DMS153 treated with DMSO at 0.1 percent for 48 hours (cell line): ENCODE data around the gene CFAP221.
"Not testable (repeated sequence)": the region's sequence is repeated elsewhere in the genome, so short reads cannot be mapped to it uniquely, and the experiment has no call there.

Experiments
- DNase-seq: peaks from one replicate; lab custom pipeline; 2025; ENCODE audit not compliant: unreplicated experiment; lab: John Stamatoyannopoulos, UW

CFAP221 gene

GRCh38 chr2:119583291-119583690 lies 39.0 kb downstream of the CFAP221 start:
- DNase-seq: no peak

GRCh38 chr2:119584469-119584868 lies 40.2 kb downstream of the CFAP221 start:
- no peak for DNase-seq

GRCh38 chr2:119586085-119586484 lies 41.8 kb downstream of the CFAP221 start:
- DNase-seq: no peak

- no peak for DNase-seq
Measured at GRCh38 chr2:119590873-119591272, 46.6 kb downstream of the CFAP221 start.

- DNase-seq: no peak
Measured at GRCh38 chr2:119591523-119591922, 47.3 kb downstream of the CFAP221 start.

GRCh38 chr2:119592436-119592835 lies 48.2 kb downstream of the CFAP221 start:
- no peak for DNase-seq

- no peak for DNase-seq
Measured at GRCh38 chr2:119596638-119597037, 52.4 kb downstream of the CFAP221 start.

GRCh38 chr2:119598596-119599263 lies 54.5 kb downstream of the CFAP221 start:
- peak; percentile 81 for DNase-seq

- DNase-seq: no peak
Measured at GRCh38 chr2:119599384-119599783, 55.1 kb downstream of the CFAP221 start.

- no peak for DNase-seq
Measured at GRCh38 chr2:119605096-119605495, 60.8 kb downstream of the CFAP221 start.

- no peak for DNase-seq
Measured at GRCh38 chr2:119606674-119607073, 62.4 kb downstream of the CFAP221 start.

GRCh38 chr2:119608553-119608952 lies 64.3 kb downstream of the CFAP221 start:
- no peak for DNase-seq

GRCh38 chr2:119609337-119609736 lies 65.1 kb downstream of the CFAP221 start:
- no peak for DNase-seq

GRCh38 chr2:119614140-119614539 lies 69.9 kb downstream of the CFAP221 start:
- DNase-seq: not testable (repeated sequence)

GRCh38 chr2:119616421-119616820 lies 72.2 kb downstream of the CFAP221 start:
- no peak for DNase-seq

GRCh38 chr2:119617455-119617854 lies 73.2 kb downstream of the CFAP221 start:
- DNase-seq: no peak

GRCh38 chr2:119618725-119619124 lies 74.5 kb downstream of the CFAP221 start:
- not testable (repeated sequence) for DNase-seq

GRCh38 chr2:119625226-119625625 lies 81.0 kb downstream of the CFAP221 start:
- no peak for DNase-seq

- no peak for DNase-seq
Measured at GRCh38 chr2:119629323-119629825, 85.1 kb downstream of the CFAP221 start.

- no peak for DNase-seq
Measured at GRCh38 chr2:119630121-119630520, 85.9 kb downstream of the CFAP221 start.

- no peak for DNase-seq
Measured at GRCh38 chr2:119637371-119637770, 93.1 kb downstream of the CFAP221 start.

- DNase-seq: no peak
Measured at GRCh38 chr2:119638246-119638645, 94.0 kb downstream of the CFAP221 start.
